H9 (cell line): ENCODE measurements around the gene NPAS3. TPM values are rescaled to one million over a fixed set of nuclear protein-coding genes. Genes with fewer than 3 reads are reported as not detected.

Experiments
- DNase-seq: peaks from one replicate; pipeline ENCODE4 v3.0.0-alpha.2; 2017
- H2AFZ ChIP-seq: one replicate; pipeline ENCODE4 v1.6.1; 2013; ENCODE audit warnings: mild to moderate bottlenecking, low read length, control low read depth, moderate library complexity
- H2AK5ac ChIP-seq: 2 replicates; pipeline ENCODE4 v1.6.1; 2013; ENCODE audit warnings: low read length, control low read depth, mixed read lengths; ENCODE audit not compliant: insufficient read length
- H2BK120ac ChIP-seq: one replicate; pipeline ENCODE4 v1.6.1; 2013; ENCODE audit warnings: low read depth, mild to moderate bottlenecking, low read length, control low read depth, inconsistent platforms; ENCODE audit not compliant: poor library complexity, severe bottlenecking
- H2BK12ac ChIP-seq: 2 replicates; pipeline ENCODE4 v1.6.1; 2013; ENCODE audit warnings: low read length, control low read depth, mixed read lengths, low read depth; ENCODE audit not compliant: insufficient read length
- H2BK15ac ChIP-seq: 2 replicates; pipeline ENCODE4 v1.6.1; 2013; ENCODE audit warnings: low read depth, low read length, control low read depth
- H2BK20ac ChIP-seq: one replicate; pipeline ENCODE4 v1.6.1; 2013; ENCODE audit warnings: low read depth, mild to moderate bottlenecking, low read length, control low read depth, inconsistent platforms; ENCODE audit not compliant: poor library complexity, severe bottlenecking
- H2BK5ac ChIP-seq: 2 replicates; pipeline ENCODE4 v1.6.1; 2013; ENCODE audit warnings: low read length, control low read depth, mixed read lengths; ENCODE audit not compliant: insufficient read length
- H3K14ac ChIP-seq: 2 replicates; pipeline ENCODE4 v1.6.1; 2013; ENCODE audit warnings: low read length, control low read depth; ENCODE audit not compliant: insufficient read depth
- H3K18ac ChIP-seq: 2 replicates; pipeline ENCODE4 v1.6.1; 2013; ENCODE audit warnings: low read depth, mild to moderate bottlenecking, mixed read lengths, low read length, control low read depth; ENCODE audit not compliant: insufficient read length
- H3K23ac ChIP-seq: 2 replicates; pipeline ENCODE4 v1.6.1; 2013; ENCODE audit warnings: low read length, control low read depth, mixed read lengths, low read depth; ENCODE audit not compliant: insufficient read length
- H3K23me2 ChIP-seq: 2 replicates; pipeline ENCODE4 v1.6.1; 2013; ENCODE audit warnings: low read depth, mild to moderate bottlenecking, mixed read lengths, low read length, control low read depth; ENCODE audit not compliant: insufficient read length, poor library complexity, severe bottlenecking
- H3K27ac ChIP-seq: 2 replicates; pipeline ENCODE4 v1.5.1; 2013; ENCODE audit warnings: low read length, control low read depth, mixed read lengths, low read depth; ENCODE audit not compliant: insufficient read length
- H3K27me3 ChIP-seq: 2 replicates; pipeline ENCODE4 v1.6.1; 2013; ENCODE audit warnings: low read length, control low read depth, inconsistent platforms; ENCODE audit not compliant: insufficient read depth
- H3K4ac ChIP-seq: 2 replicates; pipeline ENCODE4 v1.6.1; 2013; ENCODE audit warnings: low read depth, mild to moderate bottlenecking, control low read depth, inconsistent platforms, low read length, moderate library complexity
- H3K4me1 ChIP-seq: 2 replicates; pipeline ENCODE4 v1.6.1; 2013; ENCODE audit warnings: low read length, control low read depth, inconsistent platforms; ENCODE audit not compliant: insufficient read depth
- H3K4me2 ChIP-seq: 2 replicates; pipeline ENCODE4 v1.6.1; 2013; ENCODE audit warnings: low read length, control low read depth, mixed read lengths; ENCODE audit not compliant: insufficient read length, insufficient read depth
- H3K56ac ChIP-seq: 2 replicates; pipeline ENCODE4 v1.6.1; 2013; ENCODE audit warnings: low read depth, mild to moderate bottlenecking, mixed read lengths, low read length, control low read depth; ENCODE audit not compliant: insufficient read length
- H3K79me1 ChIP-seq: 2 replicates; pipeline ENCODE4 v1.6.1; 2013; ENCODE audit warnings: low read depth, mild to moderate bottlenecking, moderate library complexity, low read length, control low read depth, inconsistent platforms; ENCODE audit not compliant: insufficient read depth, poor library complexity, severe bottlenecking
- H3K79me2 ChIP-seq: 2 replicates; pipeline ENCODE4 v1.6.1; 2013; ENCODE audit warnings: low read length, control low read depth, inconsistent platforms; ENCODE audit not compliant: insufficient read depth
- H3K9ac ChIP-seq: 2 replicates; pipeline ENCODE4 v1.6.1; 2013; ENCODE audit warnings: low read length, control low read depth, mixed read lengths; ENCODE audit not compliant: insufficient read length; ENCODE audit errors: extremely low read depth
- H3K9me3 ChIP-seq: one replicate; pipeline ENCODE4 v1.6.1; 2013; ENCODE audit warnings: low read depth, low read length, inconsistent platforms; ENCODE audit not compliant: control insufficient read depth
- H3T11ph ChIP-seq: one replicate; pipeline ENCODE4 v1.6.1; 2013; ENCODE audit warnings: mild to moderate bottlenecking, low read length, control low read depth, inconsistent platforms
- H4K20me1 ChIP-seq: one replicate; pipeline ENCODE4 v1.6.1; 2013; ENCODE audit not compliant: control insufficient read depth, insufficient read length, insufficient read depth
- H4K5ac ChIP-seq: 2 replicates; pipeline ENCODE4 v1.6.1; 2013; ENCODE audit warnings: low read depth, mild to moderate bottlenecking, mixed read lengths, low read length, control low read depth; ENCODE audit not compliant: insufficient read length
- H4K8ac ChIP-seq: replicated peaks from 2 replicates; pipeline ENCODE4 v1.6.1; 2013; ENCODE audit warnings: low read length, control low read depth, mixed read lengths, low read depth; ENCODE audit not compliant: insufficient read length
- H4K91ac ChIP-seq: 2 replicates; pipeline ENCODE4 v1.6.1; 2013; ENCODE audit warnings: low read depth, mild to moderate bottlenecking, moderate library complexity, mixed read lengths, low read length, control low read depth; ENCODE audit not compliant: insufficient read length
- H3K27ac Mint-ChIP-seq, 3 experiments: 2 replicates in 2 of 3; 3 replicates in 1 of 3; pipeline ENCODE4 v1.8.0; 2020 to 2021; ENCODE audit warnings: mixed read lengths in 3 of 3, mild to moderate bottlenecking in 1 of 3, moderate library complexity in 1 of 3
- H3K27me3 Mint-ChIP-seq: 2 replicates; pipeline ENCODE4 v1.8.0; 2021; ENCODE audit warnings: low read depth, mild to moderate bottlenecking, moderate library complexity, mixed read lengths
- H3K36me3 Mint-ChIP-seq, 3 experiments: 2 replicates in 2 of 3; 3 replicates in 1 of 3; pipeline ENCODE4 v1.8.0; 2020 to 2021; ENCODE audit warnings: low read depth in 3 of 3, mixed read lengths in 3 of 3; ENCODE audit not compliant: insufficient read depth in 1 of 3
- H3K4me1 Mint-ChIP-seq, 2 experiments: 2 replicates each; pipeline ENCODE4 v1.8.0; 2020; ENCODE audit warnings: mixed read lengths in 2 of 2
- H3K4me3 Mint-ChIP-seq, 2 experiments: 2 replicates in 1 of 2; 3 replicates in 1 of 2; pipeline ENCODE4 v1.8.0; 2020 to 2021; ENCODE audit warnings: mild to moderate bottlenecking in 2 of 2, mixed read lengths in 2 of 2, moderate library complexity in 1 of 2
- H3K9me3 Mint-ChIP-seq, 2 experiments: 2 replicates in 1 of 2; 3 replicates in 1 of 2; pipeline ENCODE4 v1.8.0; 2020; ENCODE audit warnings: mild to moderate bottlenecking in 2 of 2, mixed read lengths in 2 of 2, moderate library complexity in 1 of 2
- WGBS: extraction: QIAGEN DNeasy Blood & Tissue Kit; methylation state at CpG from one replicate; pipeline ENCODE4 v1.1.7; 2013; ENCODE audit warnings: missing lambda C conversion rate, low lambda C conversion rate, mixed read lengths; ENCODE audit not compliant: insufficient read length; ENCODE audit errors: extremely low coverage; 5-methylcytosine and 5-hydroxymethylcytosine counted together
- total RNA-seq: library from RNA; stranded (reverse); gene quantifications from 2 replicates; pipeline ENCODE4 v1.2.1, GENCODE V29; 2021
- TF ChIP-seq, protein P1 (sequence below): fragments of 200-600 bp; sonication (generic); conservative IDR thresholded peaks from 3 replicates; pipeline ENCODE4 v1.8.0; 2021; ENCODE audit warnings: antibody characterized with exemption, mild to moderate bottlenecking

The NPAS3 gene
- total RNA-seq, 1 experiment from 2014 or later, result 0.17 TPM

DNA sequence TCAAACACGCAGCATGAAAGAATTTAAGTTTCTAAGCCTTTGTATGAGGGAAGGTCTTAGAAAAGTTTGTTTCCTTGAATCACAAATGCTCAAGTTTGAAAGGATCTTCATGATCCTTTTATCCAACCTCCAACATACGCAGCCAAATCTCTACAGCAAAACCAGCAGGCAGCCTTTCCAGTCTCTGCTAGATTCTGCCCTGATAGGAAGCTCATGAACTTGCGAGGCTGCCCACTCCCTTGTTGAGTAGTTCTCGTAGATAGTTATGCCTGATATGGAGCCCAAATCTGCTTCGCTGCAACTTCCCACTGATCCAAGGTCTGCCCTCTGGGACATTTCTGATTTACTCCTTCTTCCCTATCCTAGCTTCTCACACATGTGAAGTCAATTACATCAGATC lies 739.3 kb downstream of the NPAS3 start:
- no peak for DNase-seq
- Histone ChIP-seq H3K9me3 (no peaks in the 10 kb centered on the region), H3K4ac (no peak overlapping the region), H3T11ph (no peak overlapping the region), H2AFZ (no peak overlapping the region), H3K23ac (no peak overlapping the region), H2BK12ac (no peak overlapping the region), H2BK5ac (no peak overlapping the region), H3K9ac (no peak overlapping the region), H4K20me1 (no peaks in the 10 kb centered on the region), H3K79me2 (no peaks in the 10 kb centered on the region), H3K79me1 (no peaks in the 10 kb centered on the region), H3K27me3 (no peaks in the 10 kb centered on the region), H3K27ac (no peak overlapping the region), H3K4me2 (no peak overlapping the region), H2BK15ac (no peak overlapping the region), H3K23me2 (no peaks in the 10 kb centered on the region), H3K18ac (no peak overlapping the region), H2BK120ac (no peak overlapping the region), H4K8ac (no peak overlapping the region), H4K5ac (no peak overlapping the region), H2AK5ac (no peak overlapping the region), H4K91ac (no peak overlapping the region), H3K4me1 (no peaks in the 10 kb centered on the region), H2BK20ac (no peak overlapping the region), H3K14ac (no peak overlapping the region), H3K56ac (no peak overlapping the region)
- no peak overlapping the region for H3K27ac Mint-ChIP-seq
- no CpG with 5 or more reads among the region's 5 CpGs for WGBS
- H3K27me3 Mint-ChIP-seq, result no peaks in the 10 kb centered on the region
- TF ChIP-seq, protein P1, sequence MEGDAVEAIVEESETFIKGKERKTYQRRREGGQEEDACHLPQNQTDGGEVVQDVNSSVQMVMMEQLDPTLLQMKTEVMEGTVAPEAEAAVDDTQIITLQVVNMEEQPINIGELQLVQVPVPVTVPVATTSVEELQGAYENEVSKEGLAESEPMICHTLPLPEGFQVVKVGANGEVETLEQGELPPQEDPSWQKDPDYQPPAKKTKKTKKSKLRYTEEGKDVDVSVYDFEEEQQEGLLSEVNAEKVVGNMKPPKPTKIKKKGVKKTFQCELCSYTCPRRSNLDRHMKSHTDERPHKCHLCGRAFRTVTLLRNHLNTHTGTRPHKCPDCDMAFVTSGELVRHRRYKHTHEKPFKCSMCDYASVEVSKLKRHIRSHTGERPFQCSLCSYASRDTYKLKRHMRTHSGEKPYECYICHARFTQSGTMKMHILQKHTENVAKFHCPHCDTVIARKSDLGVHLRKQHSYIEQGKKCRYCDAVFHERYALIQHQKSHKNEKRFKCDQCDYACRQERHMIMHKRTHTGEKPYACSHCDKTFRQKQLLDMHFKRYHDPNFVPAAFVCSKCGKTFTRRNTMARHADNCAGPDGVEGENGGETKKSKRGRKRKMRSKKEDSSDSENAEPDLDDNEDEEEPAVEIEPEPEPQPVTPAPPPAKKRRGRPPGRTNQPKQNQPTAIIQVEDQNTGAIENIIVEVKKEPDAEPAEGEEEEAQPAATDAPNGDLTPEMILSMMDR, result no peak
- no peaks in the 10 kb centered on the region for H3K36me3 Mint-ChIP-seq
- H3K9me3 Mint-ChIP-seq, result no peaks in the 10 kb centered on the region
- peaks cover 9 to 12% of the 10 kb centered on the region in 2 experiments for H3K4me1 Mint-ChIP-seq
- no peak overlapping the region for H3K4me3 Mint-ChIP-seq
